CD4-positive, alpha-beta T cell (primary cell): Measurements from ENCODE around the gene CAMTA1. TPM values are rescaled to one million over a fixed set of nuclear protein-coding genes. Genes with fewer than 3 reads are reported as not detected.

Experiments
- ATAC-seq: fragments of 200-7000 bp; cut with Tn5 transposase; one replicate; pipeline ENCODE4 v1.10.0; 2022; ENCODE audit warnings: mild to moderate bottlenecking; ENCODE audit not compliant: poor library complexity
- CTCF ChIA-PET: fragments of 350-600 bp; sonication (Branson Sonifier 250); formaldehyde crosslinking; loops from one replicate; lab custom pipeline; 2021; ENCODE audit warnings: antibody characterized with exemption, inconsistent platforms; lab: Charles Lee
- POLR2A ChIA-PET: fragments of 350-600 bp; sonication (Branson Sonifier 250); formaldehyde crosslinking; loops from one replicate; lab custom pipeline; 2021; ENCODE audit warnings: antibody characterized with exemption, inconsistent platforms; lab: Charles Lee
- DNase-seq, 14 experiments: peaks; one replicate each; pipeline ENCODE4 v3.0.0-alpha.2; 2013 to 2020; ENCODE audit warnings: mixed read lengths in 2 of 14
- H3K27ac ChIP-seq, 2 donors: one replicate each; pipeline versions ENCODE4 v1.5.1 to v1.7.0; 2013; ENCODE audit warnings: low read length in 2 of 2, low read depth in 1 of 2, mild to moderate bottlenecking in 1 of 2
- H3K27me3 ChIP-seq, 2 experiments: 1 replicate in 1 of 2; 2 replicates in 1 of 2; pipeline versions ENCODE4 v1.6.1 to v1.7.0; 2013; ENCODE audit warnings: low read length in 2 of 2, control low read depth in 1 of 2, mild to moderate bottlenecking in 1 of 2, moderate library complexity in 1 of 2; ENCODE audit not compliant: insufficient read depth in 2 of 2, control insufficient read depth in 1 of 2
- H3K36me3 ChIP-seq: one replicate; pipeline ENCODE4 v1.6.1; 2013; ENCODE audit warnings: low read length, control low read depth; ENCODE audit not compliant: insufficient read depth
- H3K4me1 ChIP-seq: one replicate; pipeline ENCODE4 v1.6.1; 2013; ENCODE audit warnings: low read length, control low read depth; ENCODE audit not compliant: insufficient read depth
- H3K4me3 ChIP-seq: one replicate; pipeline ENCODE4 v1.5.1; 2013; ENCODE audit warnings: mild to moderate bottlenecking, low read length, moderate library complexity
- H3K9me3 ChIP-seq, 2 experiments: 1 replicate in 1 of 2; 2 replicates in 1 of 2; pipeline versions ENCODE4 v1.6.1 to v1.7.0; 2013; ENCODE audit warnings: low read length in 2 of 2, mild to moderate bottlenecking in 2 of 2, control low read depth in 1 of 2, moderate library complexity in 1 of 2; ENCODE audit not compliant: control insufficient read depth in 1 of 2, insufficient read depth in 1 of 2
- H3K27ac Mint-ChIP-seq: one replicate; pipeline ENCODE4 v1.8.0; 2020; ENCODE audit warnings: mixed read lengths
- H3K27me3 Mint-ChIP-seq: one replicate; pipeline ENCODE4 v1.8.0; 2021; ENCODE audit warnings: mixed read lengths
- H3K36me3 Mint-ChIP-seq: one replicate; pipeline ENCODE4 v1.8.0; 2021; ENCODE audit warnings: low read depth, mixed read lengths
- H3K4me1 Mint-ChIP-seq: one replicate; pipeline ENCODE4 v1.8.0; 2021; ENCODE audit warnings: low read depth, mixed read lengths
- H3K4me3 Mint-ChIP-seq: one replicate; pipeline ENCODE4 v1.8.0; 2020; ENCODE audit warnings: mild to moderate bottlenecking, mixed read lengths
- H3K9me3 Mint-ChIP-seq: one replicate; pipeline ENCODE4 v1.8.0; 2020; ENCODE audit warnings: mixed read lengths
- intact Hi-C, 2 experiments: fragments of 100-400 bp; cut with DNase I in 1 of 2; cut with micrococcal nuclease in 1 of 2; formaldehyde crosslinking; loops; one replicate each; pipeline versions ENCODE4 v1.15.1 to v1.9.0; 2023 to 2025; cut with DNase I, micrococcal nuclease
- total RNA-seq, 174 experiments: library from RNA in 2 of 174; stranded (reverse) in 2 of 174; gene quantifications; one replicate each; pipeline ENCODE4 v1.2.3 and lab custom pipeline; 2021 to 2026
- TF ChIP-seq, protein P1 (sequence below): fragments of 200-600 bp; IDR thresholded peaks from one replicate; pipeline ENCODE4 v1.8.0; 2022; ENCODE audit warnings: antibody characterized with exemption, mild to moderate bottlenecking

Gene CAMTA1
- total RNA-seq, 2 experiments from 2014 or later: 38.6 to 39.3 TPM

- ChIA-PET POLR2A (no interaction called here), CTCF (no interaction called here)
- Histone ChIP-seq H3K4me1 (no peaks in the 10 kb centered on the region), H3K27ac (no peak overlapping the region), H3K9me3 (peaks cover 0 to 13% of the 10 kb centered on the region in 2 experiments), H3K27me3 (peaks cover 0 to 4% of the 10 kb centered on the region in 2 experiments), H3K36me3 (no peaks in the 10 kb centered on the region), H3K4me3 (no peak overlapping the region)
- no peak for DNase-seq
- H3K27me3 Mint-ChIP-seq: peaks cover 30% of the 10 kb centered on the region
- TF ChIP-seq, protein P1, sequence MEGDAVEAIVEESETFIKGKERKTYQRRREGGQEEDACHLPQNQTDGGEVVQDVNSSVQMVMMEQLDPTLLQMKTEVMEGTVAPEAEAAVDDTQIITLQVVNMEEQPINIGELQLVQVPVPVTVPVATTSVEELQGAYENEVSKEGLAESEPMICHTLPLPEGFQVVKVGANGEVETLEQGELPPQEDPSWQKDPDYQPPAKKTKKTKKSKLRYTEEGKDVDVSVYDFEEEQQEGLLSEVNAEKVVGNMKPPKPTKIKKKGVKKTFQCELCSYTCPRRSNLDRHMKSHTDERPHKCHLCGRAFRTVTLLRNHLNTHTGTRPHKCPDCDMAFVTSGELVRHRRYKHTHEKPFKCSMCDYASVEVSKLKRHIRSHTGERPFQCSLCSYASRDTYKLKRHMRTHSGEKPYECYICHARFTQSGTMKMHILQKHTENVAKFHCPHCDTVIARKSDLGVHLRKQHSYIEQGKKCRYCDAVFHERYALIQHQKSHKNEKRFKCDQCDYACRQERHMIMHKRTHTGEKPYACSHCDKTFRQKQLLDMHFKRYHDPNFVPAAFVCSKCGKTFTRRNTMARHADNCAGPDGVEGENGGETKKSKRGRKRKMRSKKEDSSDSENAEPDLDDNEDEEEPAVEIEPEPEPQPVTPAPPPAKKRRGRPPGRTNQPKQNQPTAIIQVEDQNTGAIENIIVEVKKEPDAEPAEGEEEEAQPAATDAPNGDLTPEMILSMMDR: no peak
- no peak for ATAC-seq
- no peaks in the 10 kb centered on the region for H3K36me3 Mint-ChIP-seq
- intact Hi-C loops: no loop called here
- no peaks in the 10 kb centered on the region for H3K4me1 Mint-ChIP-seq
- no peak overlapping the region for H3K27ac Mint-ChIP-seq
- H3K4me3 Mint-ChIP-seq: no peak overlapping the region
- no peaks in the 10 kb centered on the region for H3K9me3 Mint-ChIP-seq
These were observed 438.9 kb downstream of the CAMTA1 start for GRCh38 chr1:7224081-7224534.

DNA sequence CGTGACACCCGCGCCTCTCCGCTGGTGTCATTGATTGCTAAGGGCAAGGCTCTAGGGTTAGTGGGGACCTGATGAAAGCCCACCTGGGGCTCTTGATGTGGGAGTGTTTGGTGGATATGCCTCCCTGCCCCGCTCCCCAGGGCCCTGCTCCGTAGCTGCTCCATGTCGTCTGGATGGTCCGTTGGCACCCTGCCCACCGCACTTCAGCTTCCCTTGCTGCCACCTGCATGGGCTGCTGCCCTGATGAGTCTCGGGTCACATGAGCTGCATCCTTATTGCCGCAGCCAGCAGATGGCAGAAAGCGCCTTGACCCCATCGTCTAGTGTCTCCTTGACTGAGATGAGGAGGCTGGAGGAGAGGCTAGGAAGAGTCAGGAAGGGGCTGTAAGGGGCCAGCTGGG lies 439.4 kb downstream of the CAMTA1 start:
- Histone ChIP-seq H3K4me3 (no peak overlapping the region), H3K27ac (no peak overlapping the region), H3K9me3 (peaks cover 0 to 15% of the 10 kb centered on the region in 2 experiments), H3K36me3 (no peaks in the 10 kb centered on the region), H3K27me3 (peaks cover 0 to 3% of the 10 kb centered on the region in 2 experiments), H3K4me1 (no peaks in the 10 kb centered on the region)
- ChIA-PET CTCF (no interaction called here), POLR2A (no interaction called here)
- TF ChIP-seq, protein P1: no peak
- Mint-ChIP-seq H3K27me3 (peaks cover 27% of the 10 kb centered on the region), H3K4me1 (no peaks in the 10 kb centered on the region), H3K27ac (no peak overlapping the region), H3K36me3 (no peaks in the 10 kb centered on the region), H3K4me3 (no peak overlapping the region), H3K9me3 (no peaks in the 10 kb centered on the region)
- no peak for DNase-seq
- intact Hi-C loops: no loop called here
- no peak for ATAC-seq

- POLR2A ChIA-PET: no interaction called here
- no peaks in the 10 kb centered on the region for H3K4me1 ChIP-seq
- intact Hi-C loops: no loop called here
- no peak overlapping the region for H3K4me3 Mint-ChIP-seq
- H3K9me3 ChIP-seq: peaks cover 0 to 11% of the 10 kb centered on the region in 2 experiments
- H3K27me3 ChIP-seq: no peaks in the 10 kb centered on the region
- DNase-seq (no peak), ATAC-seq (no peak)
- no peak overlapping the region for H3K27ac ChIP-seq
- H3K36me3 Mint-ChIP-seq: no peaks in the 10 kb centered on the region
- no peaks in the 10 kb centered on the region for H3K4me1 Mint-ChIP-seq
- H3K9me3 Mint-ChIP-seq: no peaks in the 10 kb centered on the region
- peaks cover 25% of the 10 kb centered on the region for H3K27me3 Mint-ChIP-seq
- TF ChIP-seq, protein P1: no peak
- no peak overlapping the region for H3K27ac Mint-ChIP-seq
- no peaks in the 10 kb centered on the region for H3K36me3 ChIP-seq
- no peak overlapping the region for H3K4me3 ChIP-seq
- CTCF ChIA-PET: no interaction called here
These were observed 440.7 kb downstream of the CAMTA1 start for GRCh38 chr1:7225711-7226505.
